ENCODE measurements around the gene PDE6G.
A peak's percentile ranks its signal among the peaks of the same experiment; 100 is the strongest.

Gene PDE6G

DNA sequence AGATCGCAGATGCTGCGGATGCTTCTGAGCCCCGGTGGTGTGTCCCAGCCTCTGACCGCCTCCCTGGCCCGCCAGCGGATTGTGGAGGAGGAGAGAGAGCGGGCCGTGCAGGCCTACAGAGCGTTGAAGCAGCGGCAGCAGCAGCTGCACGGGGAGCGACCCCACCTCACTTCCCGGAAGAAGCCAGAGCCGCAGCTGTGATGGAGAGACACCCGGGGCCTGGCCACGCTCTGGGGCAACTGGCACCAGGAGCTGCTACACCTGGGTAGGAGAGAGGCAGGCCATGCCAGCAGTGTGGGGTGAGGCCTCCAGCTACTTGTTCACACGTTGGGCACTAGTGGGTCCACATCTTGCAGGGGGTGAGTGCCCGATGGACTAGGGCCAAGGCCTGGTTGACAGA, 16.2 kb upstream of the PDE6G start:
- no peaks in the 10 kb centered on the region for H4K20me1 ChIP-seq (ENCODE audit: insufficient read depth, low read length)
- no peak overlapping the region for H3K4me2 ChIP-seq (ENCODE audit: low read length)
- peaks cover 38% of the 10 kb centered on the region for H3K36me3 ChIP-seq (replicated peaks; ENCODE audit: low read depth, low read length)
- peaks cover 16% of the 10 kb centered on the region for H3K79me2 ChIP-seq (ENCODE audit: low read length)
- no peak overlapping the region for H3K9ac ChIP-seq (ENCODE audit: low read length)
- TF ChIP-seq, protein P1, sequence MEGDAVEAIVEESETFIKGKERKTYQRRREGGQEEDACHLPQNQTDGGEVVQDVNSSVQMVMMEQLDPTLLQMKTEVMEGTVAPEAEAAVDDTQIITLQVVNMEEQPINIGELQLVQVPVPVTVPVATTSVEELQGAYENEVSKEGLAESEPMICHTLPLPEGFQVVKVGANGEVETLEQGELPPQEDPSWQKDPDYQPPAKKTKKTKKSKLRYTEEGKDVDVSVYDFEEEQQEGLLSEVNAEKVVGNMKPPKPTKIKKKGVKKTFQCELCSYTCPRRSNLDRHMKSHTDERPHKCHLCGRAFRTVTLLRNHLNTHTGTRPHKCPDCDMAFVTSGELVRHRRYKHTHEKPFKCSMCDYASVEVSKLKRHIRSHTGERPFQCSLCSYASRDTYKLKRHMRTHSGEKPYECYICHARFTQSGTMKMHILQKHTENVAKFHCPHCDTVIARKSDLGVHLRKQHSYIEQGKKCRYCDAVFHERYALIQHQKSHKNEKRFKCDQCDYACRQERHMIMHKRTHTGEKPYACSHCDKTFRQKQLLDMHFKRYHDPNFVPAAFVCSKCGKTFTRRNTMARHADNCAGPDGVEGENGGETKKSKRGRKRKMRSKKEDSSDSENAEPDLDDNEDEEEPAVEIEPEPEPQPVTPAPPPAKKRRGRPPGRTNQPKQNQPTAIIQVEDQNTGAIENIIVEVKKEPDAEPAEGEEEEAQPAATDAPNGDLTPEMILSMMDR (IDR thresholded peaks at IDR 0.05; ENCODE audit: low read depth, low read length) = no peak
- no peak for TF ChIP-seq EZH2phosphoT487 (IDR thresholded peaks at IDR 0.05; ENCODE audit: low read depth)
- H3K27ac ChIP-seq (ENCODE audit: low read length) = no peak overlapping the region
- H2AFZ ChIP-seq (ENCODE audit: low read depth, low read length) = no peak overlapping the region
- H3K4me1 ChIP-seq (ENCODE audit: low read length) = peaks cover 9% of the 10 kb centered on the region
- no peaks in the 10 kb centered on the region for H3K27me3 ChIP-seq (ENCODE audit: low read depth, low read length)
- no peak overlapping the region for H3K4me3 ChIP-seq (ENCODE audit: low read length)
- no peaks in the 10 kb centered on the region for H3K9me3 ChIP-seq (ENCODE audit: insufficient read depth, low read length)

DNA sequence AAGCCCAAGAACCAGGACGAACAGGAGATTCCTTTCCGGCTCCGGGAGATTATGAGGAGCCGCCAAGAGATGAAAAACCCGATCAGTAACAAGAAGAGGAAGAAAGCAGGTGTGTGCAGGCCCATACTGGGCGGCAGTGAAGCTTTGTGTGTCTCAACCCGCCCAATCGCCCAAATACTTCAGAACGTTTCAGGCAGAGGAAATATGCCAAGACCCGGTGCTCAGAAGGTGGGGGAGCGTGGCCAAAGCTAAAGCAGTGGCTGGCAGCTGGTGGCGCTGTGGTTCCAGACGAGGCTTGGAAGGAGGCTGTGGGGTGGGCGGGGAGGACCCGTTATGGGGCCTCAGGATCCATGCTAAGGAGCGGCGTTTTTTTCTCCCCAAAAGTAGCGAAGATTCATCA, 11.4 kb upstream of the PDE6G start:
- Histone ChIP-seq H3K4me3 (ENCODE audit: low read length) (peak overlapping the region; percentile 96), H2AFZ (ENCODE audit: low read depth, low read length) (no peak overlapping the region), H4K20me1 (ENCODE audit: insufficient read depth, low read length) (no peaks in the 10 kb centered on the region), H3K36me3 (replicated peaks; ENCODE audit: low read depth, low read length) (peaks cover 45% of the 10 kb centered on the region), H3K27me3 (ENCODE audit: low read depth, low read length) (no peaks in the 10 kb centered on the region), H3K9ac (ENCODE audit: low read length) (no peak overlapping the region), H3K4me2 (ENCODE audit: low read length) (peak overlapping the region; percentile 83), H3K9me3 (ENCODE audit: insufficient read depth, low read length) (no peaks in the 10 kb centered on the region), H3K79me2 (ENCODE audit: low read length) (peaks cover 42% of the 10 kb centered on the region), H3K27ac (ENCODE audit: low read length) (no peak overlapping the region), H3K4me1 (ENCODE audit: low read length) (peaks cover 22% of the 10 kb centered on the region)
- no peak for TF ChIP-seq EZH2phosphoT487 (IDR thresholded peaks at IDR 0.05; ENCODE audit: low read depth)
- TF ChIP-seq, protein P1 (IDR thresholded peaks at IDR 0.05; ENCODE audit: low read depth, low read length) = no peak

DNA sequence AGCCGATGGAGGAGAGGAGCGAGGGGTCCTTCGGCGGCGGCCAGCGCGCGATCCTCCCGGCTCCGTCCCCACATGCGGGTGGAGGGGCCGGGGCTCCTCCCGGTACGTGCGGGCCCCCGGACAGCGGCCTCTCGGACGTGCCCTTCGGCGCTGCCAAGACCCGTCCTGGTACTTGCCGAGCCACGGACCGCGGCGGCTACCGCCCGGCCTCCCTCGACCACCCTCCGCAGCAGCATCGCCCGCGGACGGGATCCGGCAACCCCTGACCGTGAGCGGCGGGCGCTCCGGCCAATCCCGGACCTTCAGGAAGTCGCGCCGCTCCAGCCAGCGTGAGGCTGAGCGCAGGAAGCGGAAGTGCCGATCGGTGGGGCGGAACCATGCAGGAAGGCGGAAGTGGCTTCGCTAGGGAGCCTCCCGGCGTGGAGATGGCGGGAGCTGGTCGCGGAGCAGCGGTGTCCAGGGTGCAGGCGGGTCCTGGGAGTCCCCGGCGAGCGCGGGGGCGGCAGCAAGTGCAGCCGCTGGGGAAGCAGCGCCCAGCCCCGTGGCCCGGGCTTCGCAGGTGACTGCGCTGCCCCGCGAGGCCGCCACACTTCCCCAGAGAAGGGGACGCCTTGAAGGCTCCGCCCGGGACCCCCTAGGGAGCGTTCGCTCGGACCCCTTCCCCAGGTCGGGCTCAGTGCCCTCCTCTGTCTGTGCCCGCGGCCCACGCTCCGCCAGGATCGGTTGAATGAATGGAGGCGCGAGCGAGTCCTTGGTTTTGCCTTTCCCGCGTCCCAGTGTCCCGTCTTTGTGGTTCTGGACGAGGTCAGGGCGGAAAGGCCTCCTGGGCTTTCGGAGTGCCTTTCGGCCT, 10.2 kb upstream of the PDE6G start, which contains the start of the genes CCDC137 and OXLD1:
CCDC137 (plus strand) TSS at position 396 of the 850 bp plus-strand sequence; CDS start at position 426, 30 bp downstream.
OXLD1 (minus strand) TSS at position 264 of the 850 bp plus-strand sequence; CDS start at position 236, 28 bp downstream.
- Histone ChIP-seq H3K9me3 (ENCODE audit: insufficient read depth, low read length) (no peaks in the 10 kb centered on the region), H3K79me2 (ENCODE audit: low read length) (peaks cover 42% of the 10 kb centered on the region), H3K4me1 (ENCODE audit: low read length) (peaks cover 22% of the 10 kb centered on the region), H3K36me3 (replicated peaks; ENCODE audit: low read depth, low read length) (peaks cover 37% of the 10 kb centered on the region), H3K27me3 (ENCODE audit: low read depth, low read length) (no peaks in the 10 kb centered on the region), H2AFZ (ENCODE audit: low read depth, low read length) (no peak within 1 kb of the TSS), H4K20me1 (ENCODE audit: insufficient read depth, low read length) (no peaks in the 10 kb centered on the region), H3K4me2 (ENCODE audit: low read length) (peak within 1 kb of the TSS; percentile 93), H3K9ac (ENCODE audit: low read length) (peak within 1 kb of the TSS; percentile 94), H3K4me3 (ENCODE audit: low read length) (peak within 1 kb of the TSS; percentile 96), H3K27ac (ENCODE audit: low read length) (peak within 1 kb of the TSS; percentile 67)
- no peak for TF ChIP-seq EZH2phosphoT487 (IDR thresholded peaks at IDR 0.05; ENCODE audit: low read depth)
- TF ChIP-seq, protein P1 (IDR thresholded peaks at IDR 0.05; ENCODE audit: low read depth, low read length) = no peak

DNA sequence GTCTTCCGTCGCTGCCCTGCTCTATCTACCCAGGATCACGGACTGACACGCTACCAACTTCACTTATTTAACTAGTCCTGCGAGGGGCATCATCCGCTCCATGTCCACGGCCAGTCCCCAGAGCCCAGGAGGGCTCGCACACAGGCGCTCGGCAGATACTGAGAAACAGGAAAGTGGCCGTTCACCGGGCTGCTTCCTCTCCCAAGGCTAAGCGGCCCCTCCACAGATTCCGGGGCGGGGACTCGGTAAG, 9.7 kb upstream of the PDE6G start:
- Histone ChIP-seq H3K27ac (ENCODE audit: low read length) (peak overlapping the region; percentile 67), H3K4me1 (ENCODE audit: low read length) (peaks cover 22% of the 10 kb centered on the region), H3K79me2 (ENCODE audit: low read length) (peaks cover 42% of the 10 kb centered on the region), H3K4me3 (ENCODE audit: low read length) (peak overlapping the region; percentile 96), H3K9me3 (ENCODE audit: insufficient read depth, low read length) (no peaks in the 10 kb centered on the region), H3K27me3 (ENCODE audit: low read depth, low read length) (no peaks in the 10 kb centered on the region), H2AFZ (ENCODE audit: low read depth, low read length) (no peak overlapping the region), H3K36me3 (replicated peaks; ENCODE audit: low read depth, low read length) (peaks cover 32% of the 10 kb centered on the region), H3K4me2 (ENCODE audit: low read length) (peak overlapping the region; percentile 93), H3K9ac (ENCODE audit: low read length) (peak overlapping the region; percentile 94), H4K20me1 (ENCODE audit: insufficient read depth, low read length) (no peaks in the 10 kb centered on the region)
- TF ChIP-seq, protein P1 (IDR thresholded peaks at IDR 0.05; ENCODE audit: low read depth, low read length) = no peak
- TF ChIP-seq EZH2phosphoT487 (IDR thresholded peaks at IDR 0.05; ENCODE audit: low read depth) = no peak

All from OCI-LY3 (cell line).